ENCODE measurements around the gene CSMD2.

DNA sequence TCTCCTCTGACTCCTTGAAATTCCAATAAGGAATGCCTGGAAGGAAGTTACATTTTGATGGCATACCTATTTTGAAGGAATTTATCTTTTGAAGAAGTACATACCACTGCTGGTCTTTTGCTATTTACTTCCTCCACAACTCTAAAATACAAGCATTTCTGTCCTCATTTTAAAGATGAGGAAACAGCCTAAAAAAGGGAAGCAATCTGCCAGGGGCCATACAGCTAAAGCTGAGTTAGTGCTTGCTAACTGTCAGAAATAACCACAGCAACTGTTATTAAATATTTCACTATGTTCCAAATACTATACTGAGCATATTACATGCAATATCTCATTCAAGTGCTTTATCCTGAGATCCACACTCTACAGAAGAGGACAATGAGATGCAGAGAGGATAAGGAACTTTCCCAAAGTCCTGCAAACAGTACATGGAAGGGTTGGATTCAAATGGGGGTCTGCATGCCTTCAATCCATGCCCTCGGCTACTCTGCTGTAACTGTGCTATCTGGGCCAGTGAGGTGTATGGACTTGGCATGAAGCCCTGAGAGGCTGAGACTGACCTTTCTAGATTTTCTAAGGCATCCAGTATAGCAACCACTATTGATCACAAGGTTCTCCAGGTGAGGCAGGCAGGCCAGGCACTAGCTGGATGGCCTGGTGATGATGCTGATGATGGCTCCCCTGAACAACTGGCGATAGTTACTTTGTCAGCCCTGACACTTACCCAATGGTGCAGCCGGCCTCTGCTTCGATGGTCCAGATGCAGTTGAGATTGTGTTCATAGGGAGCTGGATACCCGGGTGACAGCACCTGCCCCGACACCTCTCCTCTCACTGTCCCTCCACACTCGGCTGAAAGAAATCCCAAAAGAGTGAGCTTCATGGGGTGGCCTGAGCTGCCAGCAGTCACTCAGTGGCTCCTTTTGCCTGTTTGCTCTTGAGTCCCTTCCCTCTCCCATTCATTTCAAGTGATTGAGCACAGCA, 472.5 kb downstream of the CSMD2 start:
- TF ChIP-seq EZH2 (IDR thresholded peaks at IDR 0.05; ENCODE audit: borderline replicate concordance, low read depth, low read length, severe bottlenecking): no peak
- TF ChIP-seq, protein P1, sequence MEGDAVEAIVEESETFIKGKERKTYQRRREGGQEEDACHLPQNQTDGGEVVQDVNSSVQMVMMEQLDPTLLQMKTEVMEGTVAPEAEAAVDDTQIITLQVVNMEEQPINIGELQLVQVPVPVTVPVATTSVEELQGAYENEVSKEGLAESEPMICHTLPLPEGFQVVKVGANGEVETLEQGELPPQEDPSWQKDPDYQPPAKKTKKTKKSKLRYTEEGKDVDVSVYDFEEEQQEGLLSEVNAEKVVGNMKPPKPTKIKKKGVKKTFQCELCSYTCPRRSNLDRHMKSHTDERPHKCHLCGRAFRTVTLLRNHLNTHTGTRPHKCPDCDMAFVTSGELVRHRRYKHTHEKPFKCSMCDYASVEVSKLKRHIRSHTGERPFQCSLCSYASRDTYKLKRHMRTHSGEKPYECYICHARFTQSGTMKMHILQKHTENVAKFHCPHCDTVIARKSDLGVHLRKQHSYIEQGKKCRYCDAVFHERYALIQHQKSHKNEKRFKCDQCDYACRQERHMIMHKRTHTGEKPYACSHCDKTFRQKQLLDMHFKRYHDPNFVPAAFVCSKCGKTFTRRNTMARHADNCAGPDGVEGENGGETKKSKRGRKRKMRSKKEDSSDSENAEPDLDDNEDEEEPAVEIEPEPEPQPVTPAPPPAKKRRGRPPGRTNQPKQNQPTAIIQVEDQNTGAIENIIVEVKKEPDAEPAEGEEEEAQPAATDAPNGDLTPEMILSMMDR (IDR thresholded peaks at IDR 0.05; ENCODE audit: borderline replicate concordance, extremely low read depth, low read length, poor library complexity, severe bottlenecking): no peak
